IMR-90 (cell line): ENCODE measurements around the gene PALS1.

ENCODE experiments used
- BHLHE40 ChIP-seq: fragments of 150-350 bp; IDR thresholded peaks from 2 replicates; pipeline ENCODE4 v1.6.1; 2016; ENCODE audit warnings: mild to moderate bottlenecking, low read depth, low read length
- CHD1 ChIP-seq: IDR thresholded peaks from 2 replicates; pipeline ENCODE4 v1.6.1; 2012; ENCODE audit warnings: low read depth, low read length, improper control_type of control experiment
- CTCF ChIP-seq: conservative IDR thresholded peaks from 2 replicates; pipeline ENCODE4 v1.5.1; 2012; ENCODE audit warnings: mild to moderate bottlenecking, low read depth, low read length, improper control_type of control experiment
- ELK1 ChIP-seq: fragments of 150-350 bp; IDR thresholded peaks from 2 replicates; pipeline ENCODE4 v1.6.1; 2016; ENCODE audit warnings: low read depth, mild to moderate bottlenecking, low read length, moderate library complexity, borderline replicate concordance
- FOS ChIP-seq: fragments of 150-350 bp; IDR thresholded peaks from 2 replicates; pipeline ENCODE4 v1.6.1; 2016; ENCODE audit warnings: low read depth, low read length
- MAFK ChIP-seq: IDR thresholded peaks from 2 replicates; pipeline ENCODE4 v1.6.1; 2012; ENCODE audit warnings: low read depth, low read length, improper control_type of control experiment
- MAZ ChIP-seq: IDR thresholded peaks from 2 replicates; pipeline ENCODE4 v1.6.1; 2012; ENCODE audit warnings: low read depth, mild to moderate bottlenecking, low read length, improper control_type of control experiment, moderate library complexity, borderline replicate concordance
- MXI1 ChIP-seq: IDR thresholded peaks from 2 replicates; pipeline ENCODE4 v1.6.1; 2012; ENCODE audit warnings: low read depth, mild to moderate bottlenecking, low read length, moderate library complexity, borderline replicate concordance
- NFE2L2 ChIP-seq: fragments of 150-350 bp; IDR thresholded peaks from 2 replicates; pipeline ENCODE4 v1.6.1; 2016; ENCODE audit warnings: low read depth, mild to moderate bottlenecking, low read length
- POLR2A ChIP-seq: IDR thresholded peaks from 2 replicates; pipeline ENCODE4 v1.6.1; 2012; ENCODE audit warnings: mild to moderate bottlenecking, low read depth, low read length
- RAD21 ChIP-seq: IDR thresholded peaks from 2 replicates; pipeline ENCODE4 v1.6.1; 2012; ENCODE audit warnings: low read length, improper control_type of control experiment
- RFX5 ChIP-seq: IDR thresholded peaks from 2 replicates; pipeline ENCODE4 v1.8.0; 2012; ENCODE audit warnings: low read depth, mild to moderate bottlenecking, low read length, moderate library complexity
- SMC3 ChIP-seq: fragments of 150-350 bp; IDR thresholded peaks from 2 replicates; pipeline ENCODE4 v1.6.1; 2016; ENCODE audit warnings: low read depth, mild to moderate bottlenecking, antibody characterized with exemption, low read length, moderate library complexity
- USF2 ChIP-seq: fragments of 150-350 bp; IDR thresholded peaks from 2 replicates; pipeline ENCODE4 v1.6.1; 2017; ENCODE audit warnings: mild to moderate bottlenecking, antibody characterized with exemption, low read length, low read depth

GRCh38 chr14:67242168-67242420 lies 859 bp downstream of the PALS1 start:
- no peak for TF ChIP-seq POLR2A
- no peak for TF ChIP-seq CTCF
- no peak for TF ChIP-seq USF2
- no peak for TF ChIP-seq RAD21
- TF ChIP-seq MXI1, result no peak
- no peak for TF ChIP-seq NFE2L2
- TF ChIP-seq RFX5, result no peak
- no peak for TF ChIP-seq ELK1
- TF ChIP-seq SMC3, result no peak
- TF ChIP-seq MAFK, result no peak
- TF ChIP-seq BHLHE40, result no peak
- no peak for TF ChIP-seq CHD1
- TF ChIP-seq FOS, result no peak
- TF ChIP-seq MAZ, result no peak
